Measurements from ENCODE around the gene NTF4.

- TF ChIP-seq SIN3A (conservative IDR thresholded peaks at IDR 0.05 in 1 of 2, IDR thresholded peaks at IDR 0.05 in 1 of 2; ENCODE audit: low read depth in 1 of 2, low read length in 2 of 2) (no peak), MAFK (IDR thresholded peaks at IDR 0.05; ENCODE audit: low read depth, low read length) (no peak), CTCF (IDR thresholded peaks at IDR 0.05; ENCODE audit: control extremely low read depth in 1 of 3, insufficient read depth in 1 of 3, low read depth in 1 of 3, low read length in 3 of 3) (peak; percentile 95 to 99 (median 98)), POLR2A (IDR thresholded peaks at IDR 0.05; ENCODE audit: control extremely low read depth in 1 of 2, low read depth in 2 of 2, low read length in 2 of 2) (peak in 1 of 2 experiments; percentile 54; a peak in 2 of 3 replicates), POLR2AphosphoS5 (IDR thresholded peaks at IDR 0.05; ENCODE audit: low read depth, low read length) (peak; percentile 46; the same call in 1 of the 2 replicates), HDAC2 (IDR thresholded peaks at IDR 0.05; ENCODE audit: borderline replicate concordance in 1 of 2, low read depth in 2 of 2, low read length in 2 of 2) (no peak), EP300 (IDR thresholded peaks at IDR 0.05; ENCODE audit: borderline replicate concordance in 1 of 2, low read depth in 2 of 2, low read length in 2 of 2) (no peak), SP1 (IDR thresholded peaks at IDR 0.05; ENCODE audit: low read depth, low read length) (no peak), SRF (IDR thresholded peaks at IDR 0.05; ENCODE audit: low read depth, low read length) (no peak), CHD1 (IDR thresholded peaks at IDR 0.05; ENCODE audit: low read depth, low read length) (no peak)
Measured at GRCh38 chr19:49097453-49098288, 33.1 kb upstream of the NTF4 start.

All from H1 (cell line).